K562 (cell line): Measurements from ENCODE around the gene DHX32.

ENCODE experiments used
- CEBPB ChIP-seq: fragments of 450-650 bp; IDR thresholded peaks from 2 replicates; pipeline ENCODE4 v1.6.1; 2016; ENCODE audit warnings: missing genetic modification characterization, missing compliant biosample characterization
- FOXK1 ChIP-seq: sonication (generic); formaldehyde crosslinking; IDR thresholded peaks from 2 replicates; pipeline ENCODE4 v1.8.0; 2022; ENCODE audit warnings: missing genetic modification reagents, mild to moderate bottlenecking, borderline replicate concordance
- FOXK2 ChIP-seq, 2 experiments: fragments of 450-650 bp; IDR thresholded peaks in 1 of 2; conservative IDR thresholded peaks in 1 of 2; 2 replicates each; pipeline ENCODE4 v1.6.1; 2016; ENCODE audit warnings: low read depth in 2 of 2, mild to moderate bottlenecking in 1 of 2
- KAT7 ChIP-seq: sonication (generic); formaldehyde crosslinking; IDR thresholded peaks from 2 replicates; pipeline ENCODE4 v1.8.0; 2022; ENCODE audit warnings: missing genetic modification reagents, mild to moderate bottlenecking, borderline replicate concordance
- MAFG ChIP-seq: fragments of 450-650 bp; conservative IDR thresholded peaks from 2 replicates; pipeline ENCODE4 v1.6.1; 2016; ENCODE audit warnings: missing genetic modification characterization, missing compliant biosample characterization
- MYC ChIP-seq, 2 experiments: fragments of 250-450 bp in 1 of 2; sonication (Bioruptor Pico) in 1 of 2; IDR thresholded peaks; 2 replicates each; pipeline versions ENCODE4 v1.5.1 to v1.6.1; 2012 to 2021; ENCODE audit warnings: low read depth in 2 of 2, borderline replicate concordance in 1 of 2, improper control_type of control experiment in 1 of 2, low read length in 1 of 2, mild to moderate bottlenecking in 1 of 2, moderate library complexity in 1 of 2
- SMAD1 ChIP-seq: fragments of 150-350 bp; IDR thresholded peaks from 2 replicates; pipeline ENCODE4 v1.6.1; 2014; ENCODE audit warnings: low read length, low read depth; ENCODE audit not compliant: partially characterized antibody
- SRSF9 ChIP-seq: fragments of 200-400 bp; formaldehyde crosslinking; IDR thresholded peaks from 2 replicates; pipeline ENCODE4 v1.6.1; 2017; ENCODE audit warnings: low read depth, low read length, borderline replicate concordance
- ZNF124 ChIP-seq: sonication (generic); formaldehyde crosslinking; IDR thresholded peaks from 2 replicates; pipeline ENCODE4 v1.8.1; 2022; ENCODE audit warnings: missing genetic modification reagents
- ZNF592 ChIP-seq: fragments of 450-650 bp; IDR thresholded peaks from 2 replicates; pipeline ENCODE4 v1.6.1; 2017; ENCODE audit warnings: antibody characterized with exemption, mild to moderate bottlenecking

GRCh38 chr10:125878957-125879835 is 1.9 kb downstream of the DHX32 start:
- no peak for TF ChIP-seq SMAD1
- no peak for TF ChIP-seq CEBPB (tag)
- no peak for TF ChIP-seq FOXK1
- no peak for TF ChIP-seq KAT7 (CRISPR knock-in tag)
- no peak for TF ChIP-seq ZNF592
- no peak for TF ChIP-seq SRSF9
- no peak for TF ChIP-seq MAFG (tag)
- TF ChIP-seq FOXK2 (conservative IDR thresholded peaks at IDR 0.05 in 1 of 2, IDR thresholded peaks at IDR 0.05 in 1 of 2; ENCODE audit: low read depth in 2 of 2) = no peak
- no peak for TF ChIP-seq MYC (IDR thresholded peaks at IDR 0.05; ENCODE audit: low read depth, low read length)
- TF ChIP-seq MYC (CRISPR knock-in tag; IDR thresholded peaks at IDR 0.05; ENCODE audit: borderline replicate concordance, low read depth) = no peak
- TF ChIP-seq ZNF124 = no peak
